K562 (cell line): ENCODE data around the gene AGAP1. TPM values are rescaled to one million over a fixed set of nuclear protein-coding genes. Genes with fewer than 3 reads are reported as not detected.

ENCODE experiments used
- ATAC-seq: fragments of 200-7000 bp; cut with Tn5 transposase; 3 replicates; pipeline ENCODE4 v1.9.1; 2020; ENCODE audit warnings: moderate library complexity
- BruUV-seq: library from RNA; stranded (reverse); fragments of 400-500 nt; replicated peaks from 2 replicates; lab custom pipeline; 2021; lab: Mats Ljungman, UMichigan
- CTCF ChIA-PET: fragments of 300-600 bp; formaldehyde crosslinking; extraction: SDS; loops from one replicate; lab custom pipeline; 2021; ENCODE audit warnings: low intra/inter-chr PET ratio; lab: Yijun Ruan, JAX
- POLR2A ChIA-PET: fragments of 300-600, 350-650 bp; sonication (Branson Sonifier 250); formaldehyde crosslinking; extraction: SDS; loops from one replicate; lab custom pipeline; 2021; ENCODE audit warnings: antibody characterized with exemption, inconsistent platforms; lab: Yijun Ruan, JAX
- DNase-seq, 4 experiments: peaks; one replicate each; pipeline versions ENCODE4 v3.0.0 to v3.0.0-alpha.2; 2011 to 2018; ENCODE audit warnings: low spot score in 3 of 4, mixed read lengths in 3 of 4; ENCODE audit errors: extremely low read depth in 1 of 4
- FAIRE-seq: peaks from 2 replicates; lab custom pipeline; 2011; peaks lifted over from hg19 to GRCh38; lab: Jason Lieb, UNC
- H2AFZ ChIP-seq: 2 replicates; pipeline ENCODE4 v1.6.0; 2011; ENCODE audit warnings: low read depth, low read length, control low read depth, inconsistent platforms
- H3K27ac ChIP-seq: fragments of 200-600 bp; 3 replicates; pipeline ENCODE4 v1.8.0; 2011; ENCODE audit warnings: low read depth, mild to moderate bottlenecking, control low read depth, inconsistent platforms, low read length, moderate library complexity, mixed read lengths; ENCODE audit errors: extremely low read depth
- H3K27me3 ChIP-seq, 2 experiments: fragments of 300-600 bp in 1 of 2; 2 replicates in 1 of 2; 3 replicates in 1 of 2; pipeline versions ENCODE4 v1.6.0 to v1.8.0; 2011; ENCODE audit warnings: inconsistent platforms in 2 of 2, low read length in 2 of 2, mild to moderate bottlenecking in 1 of 2, mixed read lengths in 1 of 2, moderate library complexity in 1 of 2; ENCODE audit not compliant: control insufficient read depth in 2 of 2, insufficient read depth in 2 of 2
- H3K36me3 ChIP-seq: fragments of 300-600 bp; 3 replicates; pipeline ENCODE4 v1.8.0; 2011; ENCODE audit warnings: mild to moderate bottlenecking, low read length, inconsistent platforms; ENCODE audit not compliant: control insufficient read depth, insufficient read depth
- H3K4me1 ChIP-seq, 2 experiments: fragments of 200-600 bp in 1 of 2; replicated peaks in 1 of 2; 2 replicates in 1 of 2; 3 replicates in 1 of 2; pipeline versions ENCODE4 v1.5.1 to v1.8.0; 2011; ENCODE audit warnings: inconsistent platforms in 2 of 2, low read length in 2 of 2, mild to moderate bottlenecking in 1 of 2, mixed read lengths in 1 of 2, moderate library complexity in 1 of 2; ENCODE audit not compliant: control insufficient read depth in 2 of 2, insufficient read depth in 2 of 2
- H3K4me2 ChIP-seq: 2 replicates; pipeline ENCODE4 v1.6.1; 2011; ENCODE audit warnings: low read length, control low read depth, inconsistent platforms, mixed read lengths; ENCODE audit not compliant: insufficient read depth
- H3K4me3 ChIP-seq: fragments of 200-600 bp; sonication (generic), shearing (Covaris generic); 2 replicates; pipeline ENCODE4 v1.5.1; 2016; ENCODE audit warnings: control low read depth, inconsistent platforms
- H3K79me2 ChIP-seq: fragments of 200-600 bp; 3 replicates; pipeline ENCODE4 v1.8.0; 2011; ENCODE audit warnings: low read length, inconsistent platforms; ENCODE audit not compliant: control insufficient read depth, insufficient read depth
- H3K9ac ChIP-seq, 2 experiments: 2 replicates each; pipeline versions ENCODE4 v1.6.0 to v1.6.1; 2011; ENCODE audit warnings: low read depth in 2 of 2, low read length in 2 of 2, control low read depth in 1 of 2, inconsistent platforms in 1 of 2, mild to moderate bottlenecking in 1 of 2, mixed read lengths in 1 of 2; ENCODE audit not compliant: insufficient read depth in 1 of 2
- H3K9me1 ChIP-seq: one replicate; pipeline ENCODE4 v1.6.0; 2011; ENCODE audit warnings: inconsistent platforms, mild to moderate bottlenecking, low read length, moderate library complexity; ENCODE audit not compliant: control insufficient read depth, insufficient read depth
- H3K9me3 ChIP-seq: replicated peaks from 2 replicates; pipeline ENCODE4 v1.5.1; 2011; ENCODE audit warnings: low read depth, low read length, inconsistent platforms; ENCODE audit not compliant: control insufficient read depth, insufficient read depth
- H4K20me1 ChIP-seq: replicated peaks from 2 replicates; pipeline ENCODE4 v1.6.1; 2011; ENCODE audit warnings: low read length, inconsistent platforms, mixed read lengths; ENCODE audit not compliant: control insufficient read depth, insufficient read depth
- ARID3B ChIP-seq: fragments of 250-450 bp; sonication (Bioruptor Pico); IDR thresholded peaks from 2 replicates; pipeline ENCODE4 v1.4.0; 2020; ENCODE audit warnings: borderline replicate concordance
- CEBPZ ChIP-seq: fragments of 150-350 bp; IDR thresholded peaks from 2 replicates; pipeline ENCODE4 v1.6.1; 2014; ENCODE audit warnings: low read depth, mild to moderate bottlenecking, low read length, borderline replicate concordance
- CREB3L1 ChIP-seq: fragments of 450-650 bp; IDR thresholded peaks from 2 replicates; pipeline ENCODE4 v1.6.1; 2014; ENCODE audit warnings: low read depth, mild to moderate bottlenecking, moderate library complexity, borderline replicate concordance
- CXXC5 ChIP-seq: fragments of 250-450 bp; sonication (Bioruptor Pico); IDR thresholded peaks from 2 replicates; pipeline ENCODE4 v1.8.0; 2022; ENCODE audit warnings: inconsistent platforms, mild to moderate bottlenecking, moderate library complexity
- DIDO1 ChIP-seq: fragments of 450-650 bp; IDR thresholded peaks from 2 replicates; pipeline ENCODE4 v1.6.1; 2016; ENCODE audit warnings: low read depth, missing biosample characterization, missing genetic modification characterization
- FOXK2 ChIP-seq, 2 experiments: fragments of 450-650 bp; IDR thresholded peaks in 1 of 2; conservative IDR thresholded peaks in 1 of 2; 2 replicates each; pipeline ENCODE4 v1.6.1; 2016; ENCODE audit warnings: low read depth in 2 of 2, mild to moderate bottlenecking in 1 of 2
- L3MBTL2 ChIP-seq: fragments of 450-650 bp; IDR thresholded peaks from 2 replicates; pipeline ENCODE4 v1.6.1; 2016; ENCODE audit warnings: mild to moderate bottlenecking, moderate library complexity
- MECOM ChIP-seq: fragments of 250-450 bp; sonication (Bioruptor Pico); IDR thresholded peaks from 2 replicates; pipeline ENCODE4 v1.8.0; 2022; ENCODE audit warnings: inconsistent platforms
- MEIS2 ChIP-seq: fragments of 450-650 bp; IDR thresholded peaks from 2 replicates; pipeline ENCODE4 v1.6.1; 2014; ENCODE audit warnings: mild to moderate bottlenecking; ENCODE audit not compliant: partially characterized antibody
- MLLT1 ChIP-seq, 2 experiments: fragments of 450-650 bp; IDR thresholded peaks; 2 replicates each; pipeline ENCODE4 v1.6.1; 2016
- NFRKB ChIP-seq: fragments of 450-650 bp; IDR thresholded peaks from 2 replicates; pipeline ENCODE4 v1.6.1; 2016; ENCODE audit warnings: low read depth
- SLC30A9 ChIP-seq: fragments of 250-450 bp; sonication (Bioruptor Pico); IDR thresholded peaks from 2 replicates; pipeline ENCODE4 v1.8.0; 2022; ENCODE audit warnings: mild to moderate bottlenecking, moderate library complexity
- SUPT5H ChIP-seq: fragments of 450-650 bp; IDR thresholded peaks from 2 replicates; pipeline ENCODE4 v1.6.1; 2016
- ZBTB1 ChIP-seq: sonication (generic); formaldehyde crosslinking; IDR thresholded peaks from 2 replicates; pipeline ENCODE4 v1.8.1; 2023; ENCODE audit warnings: missing genetic modification reagents, low read depth, mild to moderate bottlenecking, borderline replicate concordance
- ZFP36 ChIP-seq: fragments of 150-350 bp; IDR thresholded peaks from 2 replicates; pipeline ENCODE4 v1.6.1; 2018; ENCODE audit warnings: low read length, low read depth; ENCODE audit not compliant: partially characterized antibody
- WGBS: fragments of 100-300 bp; shearing (Covaris generic); methylation state at CpG from one replicate; pipeline ENCODE4 v1.1.6; 2016; ENCODE audit warnings: low coverage, mixed read lengths; ENCODE audit not compliant: insufficient coverage; ENCODE audit errors: missing lambda C conversion rate; 5-methylcytosine and 5-hydroxymethylcytosine counted together
- in situ Hi-C: fragments of 300-500 bp; cut with MboI; formaldehyde crosslinking; loops from 4 replicates; pipeline ENCODE4 v1.15.0; 2018; ENCODE audit warnings: inconsistent platforms, mixed read lengths
- intact Hi-C: fragments of 100-400 bp; cut with micrococcal nuclease; formaldehyde crosslinking; loops from 2 replicates; pipeline ENCODE4 v1.14.2; 2022
- polyA plus RNA-seq, 8 experiments: library from polyadenylated mRNA; depleted of rRNA in 4 of 8; stranded (reverse) in 5 of 8; unstranded in 3 of 8; fragments of >200 nt; fragmentation: Nextera tagmentation in 2 of 8; fragmentation: Illumina TruSeq in 1 of 8; extraction: Ambion mirVana in 2 of 8; extraction: Trizol in 1 of 8; gene quantifications; 2 replicates each; pipeline versions ENCODE4 v1.2.1 to v1.2.3, GENCODE V29; 2011 to 2014; ENCODE audit warnings: inconsistent platforms in 1 of 8, missing spikeins in 1 of 8
- total RNA-seq, 7 experiments: library from RNA; depleted of rRNA in 6 of 7; stranded (reverse); fragments of >200 nt in 6 of 7; fragmentation: Illumina TruSeq in 2 of 7; extraction: Trizol in 2 of 7; gene quantifications; 2 replicates each; pipeline versions ENCODE4 v1.2.1 to v1.2.3, GENCODE V29; 2011 to 2021; ENCODE audit warnings: low replicate concordance in 1 of 7

AGAP1 gene
- total and polyA plus RNA-seq, 9 of the 15 experiments (the other 6 are each of a cell fraction or from before 2014, with no cell fraction given) = 1.3 to 24.0 (median 10.6) TPM

- TF ChIP-seq ZBTB1 (no peak), ARID3B (CRISPR knock-in tag) (no peak)
Observed at GRCh38 chr2:235808366-235808765, 314.5 kb downstream of the AGAP1 start (continued).

- CTCF ChIA-PET = no interaction called here
- no TSS peak for BruUV-seq
- Histone ChIP-seq H3K4me3 (no peak overlapping the region), H3K9me3 (no peaks in the 10 kb centered on the region), H3K9me1 (no peaks in the 10 kb centered on the region), H3K9ac (no peak overlapping the region), H2AFZ (no peak overlapping the region), H3K27ac (no peak overlapping the region), H3K79me2 (no peaks in the 10 kb centered on the region), H3K36me3 (peaks cover 19% of the 10 kb centered on the region), H3K4me1 (no peaks in the 10 kb centered on the region), H3K4me2 (no peak overlapping the region), H4K20me1 (no peaks in the 10 kb centered on the region), H3K27me3 (no peaks in the 10 kb centered on the region)
- in situ Hi-C loops (no loop called here), intact Hi-C loops (no loop called here)
- ATAC-seq (no peak), DNase-seq (no peak), FAIRE-seq (no peak)
- POLR2A ChIA-PET = no interaction called here
- 91% methylated on average over 7 of the region's 10 CpGs for WGBS
- TF ChIP-seq CEBPZ (no peak), MECOM (CRISPR knock-in tag) (no peak), ZFP36 (no peak), SLC30A9 (CRISPR knock-in tag) (no peak), CREB3L1 (no peak), MLLT1 (IDR thresholded peaks at IDR 0.05) (no peak), NFRKB (no peak), SUPT5H (no peak), MEIS2 (no peak), CXXC5 (CRISPR knock-in tag) (no peak), L3MBTL2 (no peak), DIDO1 (no peak), FOXK2 (conservative IDR thresholded peaks at IDR 0.05 in 1 of 2, IDR thresholded peaks at IDR 0.05 in 1 of 2; ENCODE audit: low read depth in 2 of 2) (no peak)
Observed at GRCh38 chr2:235810252-235810651, 316.4 kb downstream of the AGAP1 start.
